ENCODE measurements around the gene FBXL17. TPM values are rescaled to one million over a fixed set of nuclear protein-coding genes. Genes with fewer than 3 reads are reported as not detected.

FBXL17 gene
- total RNA-seq, 5 donors from 2014 or later (not counting 1 experiment from before 2014, with no cell fraction given) = 20.4 to 30.1 (median 22.1) TPM

DNA sequence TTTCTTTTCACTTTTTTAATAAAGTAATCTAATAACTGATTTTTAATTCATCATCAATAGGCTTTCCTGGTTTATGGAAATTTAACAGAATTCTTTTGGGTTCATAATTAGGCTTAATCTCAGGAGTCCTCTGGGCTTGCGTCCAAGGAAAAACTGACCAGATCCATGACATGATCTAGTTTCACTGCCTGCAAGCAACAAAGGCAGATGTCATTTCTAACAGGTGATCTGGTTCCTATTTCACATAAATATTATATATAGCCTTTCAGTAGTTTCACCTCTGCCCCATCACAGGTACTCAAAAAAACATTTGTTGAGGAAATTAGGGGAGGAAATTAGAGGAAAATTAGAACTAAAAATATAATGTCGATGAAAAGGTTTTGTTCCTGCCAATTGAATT lies 126.4 kb downstream of the FBXL17 start:
- ATAC-seq (replicated peaks in 1 of 4) (no peak), DNase-seq (no peak)
- Histone ChIP-seq H3K4me1 (ENCODE audit: control insufficient read depth in 1 of 2, extremely low read depth in 1 of 2, insufficient read depth in 2 of 2, low read length in 2 of 2) (peaks cover 0 to 2% of the 10 kb centered on the region in 2 experiments), H3K27ac (ENCODE audit: low read length) (no peak overlapping the region), H3K4me3 (ENCODE audit: control insufficient read depth in 1 of 2, extremely low read depth in 1 of 2, low read length in 1 of 2) (no peak overlapping the region), H3K9me3 (no peaks in the 10 kb centered on the region), H3K36me3 (ENCODE audit: control insufficient read depth in 2 of 2, extremely low read depth in 1 of 2, insufficient read depth in 1 of 2, low read length in 1 of 2) (no peaks in the 10 kb centered on the region), H3K27me3 (replicated peaks in 1 of 2; ENCODE audit: control insufficient read depth in 2 of 2, extremely low read depth in 1 of 2, insufficient read depth in 2 of 2, low read length in 1 of 2) (no peaks in the 10 kb centered on the region)
- CTCF ChIA-PET = no interaction called here
- POLR2A ChIA-PET = no interaction called here
- Mint-ChIP-seq H3K4me3 (no peak overlapping the region), H3K9me3 (no peaks in the 10 kb centered on the region), H3K36me3 (peaks cover 3% of the 10 kb centered on the region), H3K27ac (no peak overlapping the region), H3K4me1 (peaks cover 0 to 3% (median 2%) of the 10 kb centered on the region in 3 donors), H3K27me3 (no peaks in the 10 kb centered on the region)
- WGBS (ENCODE audit: insufficient coverage) = 89% methylated on average over 1 of the region's 2 CpGs

DNA sequence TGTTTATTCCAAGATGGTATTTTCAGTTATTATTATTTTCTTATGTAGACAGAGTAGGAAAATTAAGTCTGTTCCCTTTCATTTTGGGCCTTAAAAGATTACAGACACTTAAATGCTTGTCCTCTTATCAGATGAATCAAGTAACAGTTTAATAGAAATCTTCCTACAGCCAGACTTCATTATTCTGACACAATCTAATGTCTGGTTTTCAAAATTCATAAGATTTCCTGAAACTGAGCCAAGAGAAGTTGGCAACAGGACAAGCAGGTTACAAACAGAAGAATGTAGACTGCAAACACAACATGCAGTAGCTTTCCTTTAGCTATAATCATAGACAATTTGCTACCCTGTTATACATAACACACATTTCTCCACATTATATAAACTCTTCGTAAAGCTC lies 130.5 kb downstream of the FBXL17 start:
- CTCF ChIA-PET = interaction anchor here (0.6 to 1.6 kb wide), 2 partner anchors 8 to 9 kb away, joined by 3 read pairs; no protein-coding TSS in a partner anchor
- no peak overlapping the region for H3K4me3 Mint-ChIP-seq

DNA sequence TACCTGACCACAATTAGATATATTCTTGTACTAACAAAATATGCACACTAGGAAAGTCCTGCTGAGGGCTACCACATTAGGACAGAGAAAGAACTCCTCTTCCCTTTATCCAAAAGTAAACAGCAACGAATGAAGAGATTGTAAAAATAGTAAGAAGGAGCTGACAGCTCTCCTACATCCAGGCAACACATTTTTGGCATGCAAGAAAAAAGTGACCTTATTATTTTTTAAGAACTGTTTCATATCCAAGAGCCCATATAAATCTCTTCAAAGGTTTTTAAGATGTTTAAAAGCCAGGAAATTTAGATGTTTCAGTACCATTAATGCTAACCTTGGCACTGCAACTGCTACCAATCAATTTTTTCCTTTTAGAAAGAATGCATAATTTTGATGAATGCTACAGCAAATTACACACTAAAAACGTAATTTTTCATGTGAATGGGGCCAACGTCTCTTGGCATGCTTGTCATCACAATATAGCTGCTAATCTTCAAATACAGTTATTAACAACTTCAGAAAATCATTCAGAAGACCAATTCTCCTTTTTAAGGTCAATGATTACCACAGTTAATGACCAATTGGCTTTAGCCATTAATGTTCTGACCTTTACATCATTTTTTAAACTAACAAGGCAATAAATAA lies 132.0 kb downstream of the FBXL17 start:
- Mint-ChIP-seq H3K9me3 (no peaks in the 10 kb centered on the region), H3K27ac (no peak overlapping the region), H3K27me3 (no peaks in the 10 kb centered on the region), H3K36me3 (peaks cover 24% of the 10 kb centered on the region), H3K4me3 (no peak overlapping the region), H3K4me1 (peaks cover 0 to 3% (median 0%) of the 10 kb centered on the region in 3 donors)
- ChIA-PET CTCF (interaction anchor here (0.6 to 1.6 kb wide), 3 partner anchors 9 to 76 kb away, joined by 3 to 5 read pairs (median 3); no protein-coding TSS in a partner anchor), POLR2A (no interaction called here)
- no peak overlapping the region for H3K4me3 ChIP-seq (ENCODE audit: control insufficient read depth in 1 of 2, extremely low read depth in 1 of 2, low read length in 1 of 2)
- DNase-seq (no peak), ATAC-seq (replicated peaks in 1 of 4) (no peak)
- no peaks in the 10 kb centered on the region for H3K4me1 ChIP-seq (ENCODE audit: control insufficient read depth in 1 of 2, extremely low read depth in 1 of 2, insufficient read depth in 2 of 2, low read length in 2 of 2)
- WGBS (ENCODE audit: insufficient coverage) = no CpG with 5 or more reads among the region's 3 CpGs
- no peaks in the 10 kb centered on the region for H3K27me3 ChIP-seq (replicated peaks in 1 of 2; ENCODE audit: control insufficient read depth in 2 of 2, extremely low read depth in 1 of 2, insufficient read depth in 2 of 2, low read length in 1 of 2)
- H3K27ac ChIP-seq (ENCODE audit: low read length) = no peak overlapping the region
- H3K9me3 ChIP-seq = no peaks in the 10 kb centered on the region
- H3K36me3 ChIP-seq (ENCODE audit: control insufficient read depth in 2 of 2, extremely low read depth in 1 of 2, insufficient read depth in 1 of 2, low read length in 1 of 2) = no peaks in the 10 kb centered on the region

More for the DNA sequence above, 130.5 kb downstream of the FBXL17 start:
- H3K27ac Mint-ChIP-seq = no peak overlapping the region
- POLR2A ChIA-PET = no interaction called here
- H3K9me3 Mint-ChIP-seq = no peaks in the 10 kb centered on the region
- no peaks in the 10 kb centered on the region for H3K27me3 Mint-ChIP-seq
- Histone ChIP-seq H3K27me3 (replicated peaks in 1 of 2; ENCODE audit: control insufficient read depth in 2 of 2, extremely low read depth in 1 of 2, insufficient read depth in 2 of 2, low read length in 1 of 2) (no peaks in the 10 kb centered on the region), H3K36me3 (ENCODE audit: control insufficient read depth in 2 of 2, extremely low read depth in 1 of 2, insufficient read depth in 1 of 2, low read length in 1 of 2) (no peaks in the 10 kb centered on the region), H3K4me1 (ENCODE audit: control insufficient read depth in 1 of 2, extremely low read depth in 1 of 2, insufficient read depth in 2 of 2, low read length in 2 of 2) (no peaks in the 10 kb centered on the region), H3K4me3 (ENCODE audit: control insufficient read depth in 1 of 2, extremely low read depth in 1 of 2, low read length in 1 of 2) (no peak overlapping the region), H3K9me3 (no peaks in the 10 kb centered on the region), H3K27ac (ENCODE audit: low read length) (no peak overlapping the region)
- DNase-seq = no peak
- H3K4me1 Mint-ChIP-seq = no peaks in the 10 kb centered on the region
- peaks cover 16% of the 10 kb centered on the region for H3K36me3 Mint-ChIP-seq
- WGBS (ENCODE audit: insufficient coverage) = no CpG with 5 or more reads among the region's 1 CpG
- no peak for ATAC-seq (replicated peaks in 1 of 4)

DNA sequence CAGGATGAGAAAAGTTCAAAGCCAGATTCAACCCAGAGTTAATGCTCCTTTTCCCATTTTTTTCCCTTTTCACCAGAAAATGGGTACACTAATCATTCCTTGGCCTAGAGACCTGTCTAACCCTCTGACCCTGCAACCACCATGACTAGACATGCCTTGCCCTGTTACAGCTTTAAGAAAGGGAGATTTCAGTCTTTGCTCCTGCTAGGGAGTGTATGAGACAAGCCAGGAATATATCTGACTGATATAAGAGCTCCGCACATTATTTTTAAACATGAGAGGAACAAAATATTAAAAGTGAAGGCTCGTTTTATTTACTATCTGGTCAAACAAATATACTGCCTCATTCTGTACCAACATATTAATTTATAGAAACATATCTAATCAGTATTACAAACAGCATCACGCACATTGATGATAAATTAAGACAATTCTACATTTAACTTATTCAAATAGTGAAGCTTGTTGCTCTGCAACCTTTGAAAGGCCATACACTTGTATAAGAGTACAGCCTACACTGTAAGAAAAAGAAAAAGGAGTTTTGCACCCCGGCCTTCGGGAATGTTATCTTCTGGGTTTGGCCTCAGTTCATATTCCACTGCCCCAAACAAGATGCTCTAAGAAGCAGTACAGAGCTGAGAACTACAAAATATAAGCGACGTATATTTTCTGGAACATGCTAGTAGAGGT lies 132.7 kb downstream of the FBXL17 start:
- no peaks in the 10 kb centered on the region for H3K9me3 ChIP-seq
- H3K9me3 Mint-ChIP-seq = no peaks in the 10 kb centered on the region
- DNase-seq = no peak
- no peaks in the 10 kb centered on the region for H3K27me3 ChIP-seq (replicated peaks in 1 of 2; ENCODE audit: control insufficient read depth in 2 of 2, extremely low read depth in 1 of 2, insufficient read depth in 2 of 2, low read length in 1 of 2)
- no peaks in the 10 kb centered on the region for H3K27me3 Mint-ChIP-seq
- H3K36me3 ChIP-seq (ENCODE audit: control insufficient read depth in 2 of 2, extremely low read depth in 1 of 2, insufficient read depth in 1 of 2, low read length in 1 of 2) = no peaks in the 10 kb centered on the region
- no CpG with 5 or more reads among the region's 7 CpGs for WGBS (ENCODE audit: insufficient coverage)
- H3K4me1 Mint-ChIP-seq = peaks cover 0 to 3% (median 0%) of the 10 kb centered on the region in 3 donors
- H3K27ac Mint-ChIP-seq = no peak overlapping the region
- no peak for ATAC-seq (replicated peaks in 1 of 4)
- POLR2A ChIA-PET = interaction anchor here in 1 of 2 donors (0.6 kb wide), 1 partner anchor 110 kb away, joined by 3 read pairs; no protein-coding TSS in a partner anchor
- CTCF ChIA-PET = interaction anchor here (0.6 to 0.7 kb wide), 2 partner anchors 11 to 75 kb away, joined by 3 to 5 read pairs; no protein-coding TSS in a partner anchor
- no peak overlapping the region for H3K4me3 ChIP-seq (ENCODE audit: control insufficient read depth in 1 of 2, extremely low read depth in 1 of 2, low read length in 1 of 2)
- no peaks in the 10 kb centered on the region for H3K4me1 ChIP-seq (ENCODE audit: control insufficient read depth in 1 of 2, extremely low read depth in 1 of 2, insufficient read depth in 2 of 2, low read length in 2 of 2)
- H3K27ac ChIP-seq (ENCODE audit: low read length) = no peak overlapping the region
- no peak overlapping the region for H3K4me3 Mint-ChIP-seq
- peaks cover 22% of the 10 kb centered on the region for H3K36me3 Mint-ChIP-seq

DNA sequence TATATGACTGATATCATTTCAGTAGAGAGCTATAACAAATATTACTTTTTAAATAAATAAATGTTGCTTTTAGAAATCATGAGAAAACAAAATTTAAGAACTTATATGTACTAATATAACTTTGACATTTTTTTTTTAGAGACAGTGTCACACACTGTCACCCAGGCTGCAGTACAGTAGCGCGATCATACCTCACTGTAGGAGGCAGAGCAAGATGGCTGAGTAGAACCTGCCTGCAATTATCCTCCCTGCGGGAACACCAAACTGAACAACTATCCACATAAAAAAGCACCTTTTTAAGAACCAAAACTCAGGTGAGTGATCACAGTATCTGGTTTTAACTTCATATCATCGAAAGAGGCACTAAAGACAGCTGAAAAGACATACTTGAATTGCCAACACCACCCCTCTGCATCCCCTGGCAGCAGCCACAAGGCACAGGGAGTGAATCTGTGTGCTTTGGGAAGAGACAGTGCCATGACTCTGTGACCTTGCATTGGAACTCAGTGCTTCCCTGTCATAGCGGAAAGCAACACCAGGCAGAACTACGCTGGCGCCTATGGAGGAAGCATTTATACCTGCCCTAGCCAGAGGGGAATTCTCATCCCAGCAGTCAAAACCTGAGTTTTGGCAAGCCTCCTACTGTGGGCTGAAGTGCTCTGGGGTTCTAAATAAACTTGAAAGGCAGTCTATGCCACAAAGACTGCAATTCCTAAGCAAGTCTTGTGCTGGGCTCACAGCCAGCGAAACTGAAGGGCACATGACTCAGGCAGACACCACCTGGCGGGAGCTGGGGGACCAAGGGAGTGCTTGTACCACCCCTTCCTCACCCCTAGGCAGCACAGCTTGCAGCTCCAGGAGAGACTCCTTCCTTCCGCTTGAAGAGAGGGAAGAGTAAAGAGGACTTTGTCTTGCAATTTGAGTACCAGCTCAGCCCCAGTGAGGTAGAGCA lies 142.7 kb downstream of the FBXL17 start:
- Histone ChIP-seq H3K27me3 (replicated peaks in 1 of 2; ENCODE audit: control insufficient read depth in 2 of 2, extremely low read depth in 1 of 2, insufficient read depth in 2 of 2, low read length in 1 of 2) (no peaks in the 10 kb centered on the region), H3K27ac (ENCODE audit: low read length) (no peak overlapping the region), H3K4me1 (ENCODE audit: control insufficient read depth in 1 of 2, extremely low read depth in 1 of 2, insufficient read depth in 2 of 2, low read length in 2 of 2) (no peaks in the 10 kb centered on the region), H3K4me3 (ENCODE audit: control insufficient read depth in 1 of 2, extremely low read depth in 1 of 2, low read length in 1 of 2) (no peak overlapping the region), H3K9me3 (no peaks in the 10 kb centered on the region), H3K36me3 (ENCODE audit: control insufficient read depth in 2 of 2, extremely low read depth in 1 of 2, insufficient read depth in 1 of 2, low read length in 1 of 2) (no peaks in the 10 kb centered on the region)
- no peaks in the 10 kb centered on the region for H3K27me3 Mint-ChIP-seq
- no peak for ATAC-seq (replicated peaks in 1 of 4)
- CTCF ChIA-PET = no interaction called here
- H3K27ac Mint-ChIP-seq = no peak overlapping the region
- POLR2A ChIA-PET = no interaction called here
- H3K4me3 Mint-ChIP-seq = no peak overlapping the region
- H3K9me3 Mint-ChIP-seq = peaks cover 0 to 9% (median 0%) of the 10 kb centered on the region in 3 donors
- H3K36me3 Mint-ChIP-seq = peaks cover 51% of the 10 kb centered on the region
- DNase-seq = no peak
- H3K4me1 Mint-ChIP-seq = peaks cover 0 to 4% (median 3%) of the 10 kb centered on the region in 3 donors
- 100% methylated on average over 4 of the region's 10 CpGs for WGBS (ENCODE audit: insufficient coverage)

DNA sequence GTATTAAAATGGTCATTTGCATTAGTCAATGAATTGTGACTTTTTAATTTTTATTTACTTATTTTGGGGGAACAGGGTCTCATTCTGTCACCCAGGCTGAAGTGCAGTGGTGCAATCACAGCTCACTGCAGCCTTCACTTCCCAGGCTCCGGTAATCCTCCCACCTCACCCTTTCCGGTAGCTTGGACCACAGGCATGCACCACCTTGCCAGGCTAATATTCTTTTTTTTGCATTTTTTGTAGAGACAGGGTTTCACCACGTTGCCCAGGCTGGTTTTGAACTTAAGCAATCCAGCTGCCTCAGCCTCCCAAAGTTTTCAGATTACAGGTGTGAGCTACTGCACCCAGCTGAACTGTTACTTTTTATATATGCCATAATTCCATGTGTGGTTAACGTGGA lies 143.4 kb downstream of the FBXL17 start:
- CTCF ChIA-PET = no interaction called here
- no peak overlapping the region for H3K27ac Mint-ChIP-seq
- WGBS (ENCODE audit: insufficient coverage) = 67% methylated on average over 1 of the region's 4 CpGs

More for the DNA sequence above, 143.4 kb downstream of the FBXL17 start:
- Mint-ChIP-seq H3K36me3 (peaks cover 53% of the 10 kb centered on the region), H3K4me1 (peaks cover 0 to 4% (median 3%) of the 10 kb centered on the region in 3 donors), H3K4me3 (no peak overlapping the region), H3K27me3 (no peaks in the 10 kb centered on the region), H3K9me3 (peaks cover 0 to 9% (median 0%) of the 10 kb centered on the region in 3 donors)
- Histone ChIP-seq H3K36me3 (ENCODE audit: control insufficient read depth in 2 of 2, extremely low read depth in 1 of 2, insufficient read depth in 1 of 2, low read length in 1 of 2) (no peaks in the 10 kb centered on the region), H3K27me3 (replicated peaks in 1 of 2; ENCODE audit: control insufficient read depth in 2 of 2, extremely low read depth in 1 of 2, insufficient read depth in 2 of 2, low read length in 1 of 2) (no peaks in the 10 kb centered on the region), H3K9me3 (no peaks in the 10 kb centered on the region), H3K27ac (ENCODE audit: low read length) (no peak overlapping the region), H3K4me3 (ENCODE audit: control insufficient read depth in 1 of 2, extremely low read depth in 1 of 2, low read length in 1 of 2) (no peak overlapping the region), H3K4me1 (ENCODE audit: control insufficient read depth in 1 of 2, extremely low read depth in 1 of 2, insufficient read depth in 2 of 2, low read length in 2 of 2) (no peaks in the 10 kb centered on the region)
- POLR2A ChIA-PET = no interaction called here
- DNase-seq = no peak
- ATAC-seq (replicated peaks in 1 of 4) = no peak
